HL-60 (cell line): Measurements from ENCODE around the gene FAHD2A.

Experiments
- DNase-seq, 2 experiments: peaks; one replicate each; pipeline ENCODE4 v3.0.0-alpha.2; 2010 to 2020; ENCODE audit warnings: low read depth in 1 of 2, low spot score in 1 of 2
- H3K27ac ChIP-seq: fragments of 250-450 bp; sonication (Bioruptor Pico); replicated peaks from 2 replicates; pipeline ENCODE4 v1.5.1; 2020; ENCODE audit warnings: mild to moderate bottlenecking, moderate library complexity
- H3K27me3 ChIP-seq: fragments of 250-450 bp; sonication (Bioruptor Pico); 2 replicates; pipeline ENCODE4 v1.5.1; 2021; ENCODE audit warnings: mild to moderate bottlenecking, moderate library complexity; ENCODE audit not compliant: insufficient read depth, poor library complexity, severe bottlenecking
- H3K4me3 ChIP-seq: replicated peaks from 2 replicates; pipeline ENCODE4 v1.5.1; 2011; ENCODE audit warnings: mild to moderate bottlenecking, control low read depth, low read length; ENCODE audit not compliant: insufficient read depth
- CTCF ChIP-seq: IDR thresholded peaks from one replicate; pipeline ENCODE4 v1.5.1; 2011; ENCODE audit warnings: low read length, control low read depth, inconsistent platforms; ENCODE audit not compliant: insufficient read depth
- GABPA ChIP-seq: IDR thresholded peaks from 2 replicates; pipeline ENCODE4 v1.6.1; 2012; ENCODE audit warnings: low read depth
- POLR2AphosphoS5 ChIP-seq: IDR thresholded peaks from 2 replicates; pipeline ENCODE4 v1.6.1; 2012; ENCODE audit warnings: low read depth
- REST ChIP-seq: IDR thresholded peaks from 2 replicates; pipeline ENCODE4 v1.6.1; 2012; ENCODE audit warnings: low read depth; ENCODE audit not compliant: insufficient replicate concordance
- SPI1 ChIP-seq: IDR thresholded peaks from 2 replicates; pipeline ENCODE4 v1.6.1; 2012; ENCODE audit warnings: low read depth, mild to moderate bottlenecking, borderline replicate concordance
- long read RNA-seq: library from polyadenylated mRNA; unstranded; transcript quantifications from one replicate; pipeline ENCODE4 v2.0.0, GENCODE V29; 2020

Gene FAHD2A
- long read RNA-seq, full-length matches to known transcripts, result 111 of 225 reads
- long read RNA-seq, partial matches to known transcripts, result 14 of 225 reads
- long read RNA-seq, other reads (novel, unspliced or antisense), result 100 of 225 reads

GRCh38 chr2:95402370-95403203, at the start of gene FAHD2A:
Gene FAHD2A (plus strand): TSS chr2:95402708. CDS start chr2:95405559, 2,851 bp downstream.
- peak; percentile 75 to 96 for DNase-seq
- H3K27me3 ChIP-seq, result no peaks in the 10 kb centered on the region
- TF ChIP-seq REST (no peak), POLR2AphosphoS5 (peak; percentile 73)
- H3K27ac ChIP-seq, result peak within 1 kb of the TSS; percentile 80
- peak within 1 kb of the TSS; percentile 98 for H3K4me3 ChIP-seq

GRCh38 chr2:95353055-95353575, 49.4 kb upstream of the FAHD2A start:
- Histone ChIP-seq H3K27me3 (peaks cover 6% of the 10 kb centered on the region), H3K27ac (no peak overlapping the region), H3K4me3 (no peak overlapping the region)
- DNase-seq, result no peak
- TF ChIP-seq POLR2AphosphoS5 (no peak), REST (no peak), SPI1 (no peak), CTCF (no peak), GABPA (no peak)

- TF ChIP-seq GABPA, result no peak
- TF ChIP-seq SPI1, result peak; percentile 90
- H3K27ac ChIP-seq, result no peak overlapping the region
- H3K4me3 ChIP-seq, result no peak overlapping the region
- peak; percentile 40 to 80 for DNase-seq
- H3K27me3 ChIP-seq, result peaks cover 3% of the 10 kb centered on the region
Observed at GRCh38 chr2:95353613-95354468, 48.7 kb upstream of the FAHD2A start.

GRCh38 chr2:95354469-95354901, 48.0 kb upstream of the FAHD2A start:
- TF ChIP-seq SPI1 (no peak), REST (no peak), CTCF (no peak), GABPA (no peak), POLR2AphosphoS5 (no peak)
- H3K27ac ChIP-seq, result no peak overlapping the region
- no peak for DNase-seq
- H3K4me3 ChIP-seq, result no peak overlapping the region
- H3K27me3 ChIP-seq, result no peaks in the 10 kb centered on the region
